Gastroesophageal sphincter (tissue), 3 donors: ENCODE results near the gene SRP9.

Source experiments
- CTCF ChIP-seq, 4 experiments: fragments of 200-600 bp in 2 of 4; fragments of 450-650 bp in 2 of 4; sonication (generic) in 1 of 4; IDR thresholded peaks; one replicate each; pipeline ENCODE4 v1.5.1; 2017 to 2019; ENCODE audit warnings: antibody characterized with exemption in 4 of 4, mild to moderate bottlenecking in 2 of 4, moderate library complexity in 2 of 4
- EP300 ChIP-seq: sonication (generic); formaldehyde crosslinking; IDR thresholded peaks from one replicate; pipeline ENCODE4 v1.6.1; 2017; ENCODE audit warnings: antibody characterized with exemption, mild to moderate bottlenecking
- POLR2A ChIP-seq, 2 donors: fragments of 450-650 bp; IDR thresholded peaks; one replicate each; pipeline ENCODE4 v1.6.1; 2017; ENCODE audit warnings: antibody characterized with exemption in 2 of 2, mild to moderate bottlenecking in 2 of 2, moderate library complexity in 1 of 2
- POLR2AphosphoS5 ChIP-seq: sonication (generic); formaldehyde crosslinking; IDR thresholded peaks from one replicate; pipeline ENCODE4 v1.6.1; 2017; ENCODE audit warnings: antibody characterized with exemption

DNA sequence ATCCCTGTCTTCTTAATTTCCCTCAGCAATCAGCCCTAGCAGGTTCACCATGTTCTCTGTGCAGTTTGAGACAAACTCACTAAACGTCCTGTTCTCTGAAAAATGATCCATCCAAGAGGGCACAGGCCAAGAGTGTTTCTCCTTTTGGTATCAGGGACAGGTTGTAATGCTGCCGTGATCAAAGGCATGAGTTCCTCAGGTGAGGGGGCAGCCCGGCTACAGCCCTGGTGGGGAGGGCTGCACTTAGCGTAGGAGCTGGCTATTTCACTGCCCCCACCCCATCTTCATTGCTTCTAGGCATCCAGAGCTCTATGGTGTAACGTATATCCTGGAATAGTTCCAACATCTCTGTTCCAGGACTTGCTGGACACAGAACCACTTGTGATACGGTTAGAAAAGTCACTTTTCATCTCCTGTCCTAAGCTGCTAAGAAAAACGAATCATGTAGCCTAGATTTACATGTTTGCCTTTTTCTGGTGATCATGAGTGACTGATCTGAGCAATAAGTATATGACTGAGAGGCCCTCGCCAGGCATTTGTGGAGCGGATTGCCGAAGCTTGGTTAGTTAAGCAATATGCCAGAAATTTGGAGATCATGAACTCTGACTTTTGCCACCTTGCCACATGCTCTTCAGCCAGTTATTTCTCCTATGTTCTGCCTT is 41.1 kb upstream of the SRP9 start:
- TF ChIP-seq POLR2AphosphoS5 = no peak
- TF ChIP-seq POLR2A (IDR thresholded peaks at IDR 0.05) = no peak
- no peak for TF ChIP-seq CTCF (IDR thresholded peaks at IDR 0.05)
- no peak for TF ChIP-seq EP300
